GM19240 (cell line): Measurements from ENCODE around the gene HYI.
A peak's percentile ranks its signal among the peaks of the same experiment; 100 is the strongest.
"Not testable (repeated sequence)": the region's sequence is repeated elsewhere in the genome, so short reads cannot be mapped to it uniquely, and the experiment has no call there.

Experiments used
- DNase-seq: peaks from one replicate; pipeline ENCODE4 v3.0.0; 2011; ENCODE audit warnings: low spot score; ENCODE audit not compliant: insufficient read length

HYI gene

GRCh38 chr1:43453442-43454269 lies at the start of gene HYI:
HYI (minus strand) TSS chr1:43453931; CDS start chr1:43453793, 138 bp downstream.
- DNase-seq = peak; percentile 49

- not testable (repeated sequence) for DNase-seq
These were observed 48.1 kb upstream of the HYI start for GRCh38 chr1:43501806-43502205.

- DNase-seq = no peak
These were observed 46.2 kb upstream of the HYI start for GRCh38 chr1:43499898-43500297.

- no peak for DNase-seq
These were observed 41.5 kb upstream of the HYI start for GRCh38 chr1:43495204-43495603.

- DNase-seq = no peak
These were observed 40.1 kb upstream of the HYI start for GRCh38 chr1:43493661-43494450.

GRCh38 chr1:43492826-43493225 lies 39.1 kb upstream of the HYI start:
- DNase-seq = no peak

GRCh38 chr1:43491061-43491460 lies 37.3 kb upstream of the HYI start:
- no peak for DNase-seq

GRCh38 chr1:43488165-43488564 lies 34.4 kb upstream of the HYI start:
- DNase-seq = no peak

GRCh38 chr1:43484367-43484766 lies 30.6 kb upstream of the HYI start:
- DNase-seq = no peak

GRCh38 chr1:43482215-43482614 lies 28.5 kb upstream of the HYI start:
- DNase-seq = no peak

GRCh38 chr1:43481491-43481890 lies 27.8 kb upstream of the HYI start:
- no peak for DNase-seq

- DNase-seq = no peak
These were observed 25.7 kb upstream of the HYI start for GRCh38 chr1:43479414-43479813.

GRCh38 chr1:43477716-43478115 lies 24.0 kb upstream of the HYI start:
- no peak for DNase-seq

GRCh38 chr1:43475611-43476401 lies 22.1 kb upstream of the HYI start:
- not testable (repeated sequence) for DNase-seq

GRCh38 chr1:43473463-43473862 lies 19.7 kb upstream of the HYI start:
- DNase-seq = no peak

GRCh38 chr1:43472463-43473151 lies 18.9 kb upstream of the HYI start:
- DNase-seq = not testable (repeated sequence)

- DNase-seq = no peak
These were observed 18.3 kb upstream of the HYI start for GRCh38 chr1:43472087-43472462.

- no peak for DNase-seq
These were observed 16.2 kb upstream of the HYI start for GRCh38 chr1:43469932-43470331.

- no peak for DNase-seq
These were observed 14.7 kb upstream of the HYI start for GRCh38 chr1:43468414-43468813.

- no peak for DNase-seq
These were observed 12.7 kb upstream of the HYI start for GRCh38 chr1:43466403-43466802.

GRCh38 chr1:43465505-43466067 lies 11.9 kb upstream of the HYI start:
- no peak for DNase-seq
